DND-41 (cell line): Measurements from ENCODE around the gene CNRIP1.

ENCODE experiments used
- ATAC-seq: fragments of 200-7000 bp; cut with Tn5 transposase; 3 replicates; pipeline ENCODE4 v1.9.1; 2021; ENCODE audit warnings: low read depth; ENCODE audit not compliant: insufficient read depth
- DNase-seq: peaks from one replicate; pipeline ENCODE4 v3.0.0-alpha.2; 2020
- H2AFZ ChIP-seq: 2 replicates; pipeline ENCODE4 v1.6.0; 2012; ENCODE audit warnings: low read depth, low read length
- H3K27ac ChIP-seq: 2 replicates; pipeline ENCODE4 v1.5.1; 2012; ENCODE audit warnings: low read length, inconsistent platforms
- H3K27me3 ChIP-seq: fragments of 200-600 bp; sonication (generic); 2 replicates; pipeline ENCODE4 v1.6.0; 2012; ENCODE audit warnings: low read length, mild to moderate bottlenecking, inconsistent platforms; ENCODE audit not compliant: insufficient read depth, poor library complexity
- H3K36me3 ChIP-seq: 2 replicates; pipeline ENCODE4 v1.5.1; 2012; ENCODE audit warnings: low read length, inconsistent platforms; ENCODE audit not compliant: insufficient read depth
- H3K4me1 ChIP-seq: 2 replicates; pipeline ENCODE4 v1.5.1; 2012; ENCODE audit warnings: mild to moderate bottlenecking, low read length; ENCODE audit not compliant: insufficient read depth
- H3K4me2 ChIP-seq: 2 replicates; pipeline ENCODE4 v1.6.0; 2012; ENCODE audit warnings: mild to moderate bottlenecking, moderate library complexity, low read length, inconsistent platforms; ENCODE audit not compliant: insufficient read depth
- H3K4me3 ChIP-seq, 2 experiments: fragments of 200-600 bp in 1 of 2; shearing (Covaris generic) in 1 of 2; 2 replicates each; pipeline ENCODE4 v1.5.1; 2012 to 2016; ENCODE audit warnings: inconsistent platforms in 2 of 2, low read length in 2 of 2, mild to moderate bottlenecking in 2 of 2, low read depth in 1 of 2, moderate library complexity in 1 of 2
- H3K79me2 ChIP-seq: 2 replicates; pipeline ENCODE4 v1.6.0; 2012; ENCODE audit warnings: low read length, inconsistent platforms; ENCODE audit not compliant: insufficient read depth
- H3K9ac ChIP-seq: 2 replicates; pipeline ENCODE4 v1.6.0; 2012; ENCODE audit warnings: low read depth, mild to moderate bottlenecking, inconsistent platforms, low read length, moderate library complexity
- H3K9me3 ChIP-seq: 2 replicates; pipeline ENCODE4 v1.5.1; 2012; ENCODE audit warnings: low read length, moderate library complexity, mild to moderate bottlenecking, inconsistent platforms; ENCODE audit not compliant: insufficient read depth, severe bottlenecking
- H4K20me1 ChIP-seq: 2 replicates; pipeline ENCODE4 v1.6.0; 2012; ENCODE audit warnings: low read length; ENCODE audit not compliant: insufficient read depth
- CTCF ChIP-seq: IDR thresholded peaks from 2 replicates; pipeline ENCODE4 v1.5.1; 2012; ENCODE audit warnings: borderline replicate concordance, low read length, moderate library complexity, mild to moderate bottlenecking; ENCODE audit not compliant: poor library complexity, severe bottlenecking; ENCODE audit errors: extremely low read depth
- EZH2 ChIP-seq: IDR thresholded peaks from 3 replicates; pipeline ENCODE4 v1.6.1; 2012; ENCODE audit warnings: borderline replicate concordance, low read depth, mild to moderate bottlenecking, moderate library complexity, low read length, inconsistent platforms; ENCODE audit not compliant: severe bottlenecking

CNRIP1 gene

DNA sequence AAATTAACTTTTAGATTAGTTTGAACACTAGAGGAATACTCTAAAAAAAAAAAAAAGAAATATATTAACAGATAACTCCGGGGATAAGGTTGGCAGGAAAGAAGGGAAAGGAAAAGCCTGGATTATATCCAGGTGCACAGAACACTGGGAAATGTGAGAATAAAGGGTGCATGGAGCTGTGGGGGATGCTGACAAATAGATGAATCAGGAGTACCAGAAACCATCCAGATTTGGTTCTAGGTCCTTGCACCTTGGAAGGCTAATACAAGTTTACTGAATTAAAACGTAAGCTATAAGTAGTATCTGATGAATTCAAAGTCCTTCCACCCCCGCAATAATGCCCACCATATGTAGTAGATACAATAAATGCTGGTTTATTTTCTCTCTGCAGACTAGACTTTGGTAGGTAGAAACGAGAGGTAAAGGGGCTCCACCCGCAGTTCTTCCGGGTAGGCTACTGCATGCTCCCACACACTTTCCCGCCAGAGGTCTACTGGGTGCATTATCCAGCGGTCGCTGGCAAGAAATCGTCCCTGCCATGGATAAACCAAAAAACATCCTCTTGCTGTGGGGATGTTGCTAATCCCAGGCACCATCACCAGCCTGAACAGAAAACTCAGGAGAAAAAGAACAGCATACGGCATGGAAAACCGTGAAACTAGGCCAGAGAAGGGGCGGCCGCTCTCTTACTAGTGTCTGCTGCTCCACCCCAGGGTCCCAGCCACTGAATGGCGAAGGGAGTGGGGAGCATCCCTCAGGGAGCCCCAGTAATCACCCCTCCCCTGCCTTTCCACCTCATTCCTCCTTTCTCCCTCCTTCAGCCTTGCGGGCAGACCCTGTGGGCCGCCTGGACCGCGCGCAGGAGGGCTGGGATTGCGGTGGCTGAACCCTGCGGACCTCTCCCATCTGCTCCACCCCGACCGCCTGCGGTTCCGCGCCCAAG, 1.5 kb downstream of the CNRIP1 start:
- Histone ChIP-seq H3K4me2 (no peak overlapping the region), H3K27me3 (peaks cover 2% of the 10 kb centered on the region), H3K4me1 (no peaks in the 10 kb centered on the region), H3K9ac (no peak overlapping the region), H4K20me1 (no peaks in the 10 kb centered on the region), H3K9me3 (no peaks in the 10 kb centered on the region), H2AFZ (no peak overlapping the region), H3K27ac (no peak overlapping the region), H3K79me2 (no peaks in the 10 kb centered on the region), H3K36me3 (no peaks in the 10 kb centered on the region), H3K4me3 (no peak overlapping the region)
- TF ChIP-seq CTCF: no peak
- TF ChIP-seq EZH2: no peak
- DNase-seq: no peak
- ATAC-seq: no peak

DNA sequence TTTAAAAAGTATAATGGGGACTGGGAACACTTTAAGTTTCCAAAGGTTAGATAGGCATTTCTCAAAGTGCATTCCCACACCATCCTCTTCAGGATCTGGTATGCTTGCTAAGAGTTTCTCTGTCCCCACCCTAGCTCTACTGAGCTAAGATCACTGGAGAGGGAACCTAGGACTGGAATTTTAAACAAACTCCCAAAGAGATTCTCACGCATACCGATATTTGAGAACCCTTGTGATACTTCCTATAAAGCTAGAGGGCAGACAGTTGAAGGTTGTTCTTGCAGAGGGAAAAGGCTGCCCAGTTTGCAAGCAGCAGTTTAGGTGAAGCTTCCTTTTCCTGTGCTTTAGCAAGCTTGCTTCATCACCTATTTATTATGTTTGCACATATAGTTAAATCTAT, 3.6 kb downstream of the CNRIP1 start:
- Histone ChIP-seq H3K27me3 (peaks cover 2% of the 10 kb centered on the region), H3K4me1 (no peaks in the 10 kb centered on the region), H3K79me2 (no peaks in the 10 kb centered on the region), H3K27ac (no peak overlapping the region), H3K36me3 (no peaks in the 10 kb centered on the region), H2AFZ (no peak overlapping the region), H3K9ac (no peak overlapping the region), H3K4me2 (no peak overlapping the region), H3K4me3 (no peak overlapping the region), H3K9me3 (no peaks in the 10 kb centered on the region), H4K20me1 (no peaks in the 10 kb centered on the region)
- ATAC-seq (no peak), DNase-seq (no peak)
- TF ChIP-seq EZH2 (no peak), CTCF (no peak)

GRCh38 chr2:68311033-68311432, 8.7 kb downstream of the CNRIP1 start:
- H3K27me3 ChIP-seq: peaks cover 6% of the 10 kb centered on the region
- no peaks in the 10 kb centered on the region for H3K4me1 ChIP-seq
- no peak overlapping the region for H2AFZ ChIP-seq
- no peak overlapping the region for H3K4me3 ChIP-seq
- H3K4me2 ChIP-seq: no peak overlapping the region
- H3K9ac ChIP-seq: no peak overlapping the region
- H4K20me1 ChIP-seq: no peaks in the 10 kb centered on the region
- DNase-seq (no peak), ATAC-seq (no peak)
- no peaks in the 10 kb centered on the region for H3K79me2 ChIP-seq
- no peak for TF ChIP-seq EZH2
- no peak for TF ChIP-seq CTCF
- H3K9me3 ChIP-seq: no peaks in the 10 kb centered on the region
- no peaks in the 10 kb centered on the region for H3K36me3 ChIP-seq
- H3K27ac ChIP-seq: no peak overlapping the region
